Pons (tissue), 1 donor: Measurements from ENCODE around the gene SH3D21.

ENCODE experiments used
- DNase-seq: peaks from one replicate; pipeline ENCODE4 v3.0.0-alpha.2; 2016; ENCODE audit warnings: low spot score

The SH3D21 gene

GRCh38 chr1:36306210-36306901 lies at the start of gene SH3D21:
TSS of gene SH3D21 (plus strand) at chr1:36306368. CDS start at chr1:36306421, 53 bp downstream.
- no peak for DNase-seq

DNA sequence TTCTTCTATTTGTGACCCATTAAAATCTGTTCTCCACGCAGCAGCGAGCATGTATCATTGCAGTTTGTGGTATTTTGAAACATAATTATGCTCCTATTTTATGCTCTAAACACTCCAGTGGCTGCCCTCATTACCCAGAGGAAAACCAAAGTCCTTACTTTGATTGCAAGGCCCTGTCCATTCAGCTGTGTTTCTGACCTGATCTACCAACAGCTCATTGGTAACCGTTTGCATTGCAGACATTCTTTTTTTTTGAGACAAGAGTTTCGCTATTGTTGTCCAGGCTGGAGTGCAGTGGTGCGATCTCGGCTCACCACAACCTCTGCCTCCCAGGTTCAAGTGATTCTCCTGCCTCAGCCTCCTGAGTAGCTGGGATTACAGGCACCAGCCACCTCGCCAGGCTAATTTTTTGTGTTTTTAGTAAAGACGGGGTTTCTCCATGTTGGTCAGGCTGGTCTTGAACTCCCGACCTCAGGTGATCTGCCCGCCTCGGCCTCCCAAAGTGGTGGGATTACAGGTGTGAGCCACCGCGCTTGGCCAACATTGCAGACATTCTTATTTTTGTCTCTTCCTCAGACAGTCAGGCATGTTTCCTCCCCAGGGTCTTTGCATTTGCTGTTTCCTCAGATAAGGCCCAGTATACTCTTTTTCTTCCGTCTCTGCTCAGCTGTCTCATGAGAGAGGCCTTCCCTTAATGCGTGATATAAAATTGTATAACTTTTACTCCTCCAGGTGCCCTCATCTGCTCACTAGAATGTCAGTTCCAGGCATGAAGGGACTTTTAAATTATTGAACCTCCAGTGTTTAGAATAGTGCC lies 49.4 kb upstream of the SH3D21 start:
- DNase-seq: no peak

DNA sequence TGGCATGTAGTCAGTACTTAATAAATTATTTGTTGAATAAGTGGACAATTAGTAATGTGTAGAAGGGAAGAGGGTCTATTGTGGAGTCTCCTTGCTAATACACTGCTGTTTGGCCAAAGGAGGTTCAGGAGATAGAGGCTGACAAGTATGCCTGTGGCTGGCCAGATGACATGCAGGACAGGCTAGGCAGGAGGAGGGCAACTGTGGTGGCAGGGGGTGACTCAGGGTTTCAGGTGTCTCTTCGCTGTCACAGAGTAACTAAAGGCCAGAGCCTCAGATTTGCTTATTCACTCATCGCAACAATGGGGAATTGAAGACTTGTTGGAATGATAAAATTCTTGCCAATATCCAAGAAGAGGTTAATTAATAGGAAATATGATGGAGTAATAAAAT lies 48.8 kb upstream of the SH3D21 start:
- DNase-seq: no peak

GRCh38 chr1:36258960-36259344 lies 47.2 kb upstream of the SH3D21 start:
- no peak for DNase-seq

DNA sequence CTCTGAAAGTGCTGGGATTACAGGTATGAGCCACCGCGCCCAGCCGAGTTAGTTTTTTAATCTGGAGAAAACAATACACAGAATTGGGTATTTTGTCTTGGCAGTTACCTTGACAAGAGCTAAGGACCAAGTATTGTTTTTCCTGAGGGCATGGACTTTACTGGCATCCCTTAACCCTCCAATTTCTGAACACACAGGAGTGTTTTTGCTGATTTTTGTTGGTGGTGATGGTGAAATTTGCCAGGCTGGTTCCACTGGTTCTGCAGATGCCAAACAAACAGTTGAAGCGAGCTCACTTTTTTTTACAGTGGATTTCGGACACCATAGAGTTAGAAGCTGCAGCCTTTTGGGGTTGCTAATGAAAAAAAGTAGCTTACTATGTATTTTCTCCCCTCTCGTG lies 37.2 kb upstream of the SH3D21 start:
- DNase-seq: no peak

DNA sequence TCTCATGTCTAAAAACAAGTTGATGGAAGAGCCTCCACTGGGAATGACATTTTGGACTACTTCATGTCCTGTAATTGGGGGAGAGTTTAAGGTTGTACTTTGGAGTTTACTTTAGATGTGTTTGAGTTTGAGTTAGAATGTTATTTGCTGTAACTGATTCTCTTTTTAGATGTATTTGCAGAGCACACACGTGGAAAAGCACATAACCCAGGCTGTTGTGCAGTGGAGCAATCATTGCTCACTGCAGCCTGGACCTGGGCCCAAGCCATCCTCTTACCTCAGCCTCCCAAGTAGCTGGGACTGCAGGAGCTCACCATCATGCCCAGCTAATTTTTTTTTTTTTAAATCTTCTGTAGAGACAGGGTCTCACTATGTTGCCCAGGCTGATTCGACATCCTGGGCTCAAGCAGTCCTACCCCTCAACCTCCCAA lies 36.7 kb upstream of the SH3D21 start:
- no peak for DNase-seq

- DNase-seq: no peak
These were observed 33.1 kb upstream of the SH3D21 start for GRCh38 chr1:36273024-36273423.

DNA sequence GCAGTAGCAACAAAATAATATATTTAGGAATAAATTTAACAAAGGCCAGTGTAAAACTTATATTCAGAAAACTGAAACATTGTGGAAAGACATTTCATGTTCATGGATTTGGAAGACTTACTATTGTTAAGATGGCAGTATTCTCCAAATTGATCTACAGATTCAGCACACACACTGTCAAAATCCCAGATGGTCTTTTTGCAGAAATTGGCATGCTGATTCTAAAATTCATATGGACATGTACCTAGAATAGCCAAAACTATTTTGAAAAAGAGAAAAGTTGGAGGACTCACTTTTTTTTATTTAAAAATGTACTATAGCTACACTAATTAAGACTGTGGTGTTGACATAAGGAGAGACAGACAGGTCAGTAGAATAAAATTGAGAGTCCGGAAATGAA lies 32.0 kb upstream of the SH3D21 start:
- DNase-seq: no peak

DNA sequence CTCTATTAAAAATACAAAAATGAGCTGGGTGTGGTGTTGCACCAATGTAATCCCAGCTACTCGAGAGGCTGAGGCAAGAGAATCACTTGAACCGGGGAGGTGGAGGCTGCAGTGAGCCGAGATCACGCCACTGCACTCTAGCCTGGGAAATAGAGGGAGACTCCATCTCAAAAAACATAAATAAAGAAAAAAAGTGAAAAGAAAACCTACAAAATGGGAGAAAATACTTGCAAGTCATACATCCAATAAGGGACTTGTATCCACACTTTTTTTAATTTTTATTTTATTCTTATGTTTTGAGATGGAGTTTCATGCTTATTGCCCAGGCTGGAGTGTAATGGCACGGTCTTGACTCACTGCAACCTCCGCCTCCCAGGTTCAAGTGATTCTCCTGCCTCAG lies 29.5 kb upstream of the SH3D21 start:
- DNase-seq: no peak

DNA sequence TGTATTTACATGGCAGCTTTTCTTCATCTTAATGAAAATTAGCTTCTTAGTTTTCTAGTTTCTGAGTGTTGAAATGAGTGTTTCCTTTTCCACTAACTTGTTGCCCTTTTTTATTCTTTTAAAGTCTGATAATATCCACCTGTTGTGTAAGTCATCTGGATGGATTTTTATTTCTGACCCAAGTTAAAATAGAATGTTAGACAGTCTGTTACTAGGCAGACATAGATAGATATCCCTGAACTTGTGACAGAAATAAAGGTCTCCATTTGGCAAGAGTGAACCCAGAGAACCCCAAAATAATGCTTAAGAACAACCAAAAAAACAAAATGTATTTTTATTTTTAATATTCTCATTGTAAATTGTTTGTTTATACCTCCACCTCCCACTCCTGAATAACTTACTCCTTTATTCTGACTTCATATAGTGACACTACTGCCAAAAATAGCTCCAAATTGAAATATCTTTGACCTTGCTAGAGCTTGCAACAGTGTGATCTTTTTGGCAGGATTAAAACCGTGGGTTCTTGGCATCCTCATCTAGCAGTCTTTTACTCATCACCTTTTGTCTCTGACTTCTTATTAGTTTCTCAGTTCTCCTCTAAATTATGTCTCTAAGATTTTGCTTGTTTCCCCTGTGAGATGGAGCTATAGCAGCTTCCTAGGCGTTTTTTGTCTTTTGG lies 26.9 kb upstream of the SH3D21 start:
- no peak for DNase-seq

- no peak for DNase-seq
These were observed 26.3 kb upstream of the SH3D21 start for GRCh38 chr1:36279789-36280296.

- DNase-seq: no peak
These were observed 22.1 kb upstream of the SH3D21 start for GRCh38 chr1:36284061-36284460.

DNA sequence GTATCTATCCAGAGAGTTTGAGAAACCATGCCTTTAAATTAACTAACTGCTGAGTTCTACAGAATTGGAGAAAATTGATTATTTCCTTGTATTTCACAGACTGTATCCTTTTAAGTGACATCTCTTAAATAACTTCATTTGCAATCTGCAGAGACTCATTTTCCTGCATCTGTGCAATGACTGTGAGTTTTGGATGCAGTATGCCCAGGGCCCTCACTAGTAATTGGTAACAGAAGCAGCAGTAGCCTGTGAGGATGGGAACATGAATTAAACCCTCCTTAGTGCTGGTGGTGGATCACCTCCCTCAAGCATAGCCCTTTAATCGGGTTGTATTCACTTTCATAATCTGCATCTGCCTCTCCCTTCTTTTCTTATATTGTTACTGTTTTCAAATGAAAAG lies 21.7 kb upstream of the SH3D21 start:
- no peak for DNase-seq

GRCh38 chr1:36285443-36286101 lies 20.6 kb upstream of the SH3D21 start:
- DNase-seq: peak; percentile 93

GRCh38 chr1:36286802-36287201 lies 19.4 kb upstream of the SH3D21 start:
- DNase-seq: no peak

DNA sequence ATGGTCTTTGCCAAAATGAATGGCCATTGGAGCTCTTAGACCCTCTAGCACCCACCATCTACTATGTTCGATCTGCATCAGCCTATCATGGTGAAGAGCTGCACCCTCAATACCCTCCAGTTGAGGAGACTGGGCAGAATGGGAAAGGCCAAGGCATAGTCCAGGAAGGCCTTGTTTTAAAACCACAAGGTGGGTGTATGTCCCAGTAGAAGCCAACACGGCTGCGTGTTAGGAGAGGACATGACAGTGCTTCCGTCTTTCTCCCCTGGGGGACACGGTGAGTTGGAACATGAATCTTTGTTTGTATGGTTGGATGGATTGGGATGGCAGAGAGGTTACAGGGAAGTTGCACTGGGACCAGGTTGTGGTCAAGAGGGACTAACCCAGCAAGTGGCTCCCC lies 18.6 kb upstream of the SH3D21 start:
- DNase-seq: no peak

DNA sequence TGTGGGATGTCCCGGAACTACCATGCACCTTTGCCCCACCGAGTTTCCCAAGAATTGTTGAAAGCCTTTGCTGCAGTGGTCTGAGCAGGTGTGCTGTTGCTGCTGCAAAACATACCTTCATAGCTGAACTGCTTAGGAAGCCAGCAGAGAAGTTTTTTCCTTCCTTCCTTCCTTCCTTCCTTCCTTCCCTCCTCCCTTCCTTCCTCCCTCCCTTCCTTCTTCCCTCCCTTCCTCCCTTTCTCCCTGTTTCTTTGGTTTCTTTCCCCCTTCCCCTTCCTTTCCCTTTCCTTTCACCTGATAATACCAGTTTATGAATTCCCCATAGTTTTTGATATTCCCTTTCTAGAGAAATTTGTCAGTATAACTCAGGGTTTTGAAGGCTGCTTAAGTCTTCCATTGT lies 10.8 kb upstream of the SH3D21 start:
- no peak for DNase-seq

- no peak for DNase-seq
These were observed 9.1 kb upstream of the SH3D21 start for GRCh38 chr1:36297062-36297461.

- DNase-seq: no peak
These were observed 7.5 kb upstream of the SH3D21 start for GRCh38 chr1:36298640-36299039.

DNA sequence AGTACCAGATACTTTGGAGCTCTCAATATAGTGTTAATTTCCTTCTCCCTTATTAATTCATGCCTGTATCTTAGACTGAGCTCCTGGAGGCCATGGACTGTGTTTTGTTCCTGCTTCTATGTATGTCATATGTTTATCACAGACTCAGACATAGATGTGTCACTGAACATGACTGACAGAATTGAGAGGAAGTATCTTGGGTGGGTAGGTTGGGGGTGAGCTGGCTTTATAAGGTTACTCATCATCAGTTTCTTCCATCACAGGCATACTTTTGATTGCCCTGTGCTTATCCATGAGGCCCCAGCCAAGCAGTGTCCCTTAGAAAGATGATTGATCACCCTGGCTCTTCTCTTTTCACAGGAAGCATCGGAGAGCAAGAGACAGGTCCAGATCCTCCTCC lies 5.6 kb upstream of the SH3D21 start:
- no peak for DNase-seq

GRCh38 chr1:36301220-36301619 lies 4.9 kb upstream of the SH3D21 start:
- peak; percentile 54 for DNase-seq

DNA sequence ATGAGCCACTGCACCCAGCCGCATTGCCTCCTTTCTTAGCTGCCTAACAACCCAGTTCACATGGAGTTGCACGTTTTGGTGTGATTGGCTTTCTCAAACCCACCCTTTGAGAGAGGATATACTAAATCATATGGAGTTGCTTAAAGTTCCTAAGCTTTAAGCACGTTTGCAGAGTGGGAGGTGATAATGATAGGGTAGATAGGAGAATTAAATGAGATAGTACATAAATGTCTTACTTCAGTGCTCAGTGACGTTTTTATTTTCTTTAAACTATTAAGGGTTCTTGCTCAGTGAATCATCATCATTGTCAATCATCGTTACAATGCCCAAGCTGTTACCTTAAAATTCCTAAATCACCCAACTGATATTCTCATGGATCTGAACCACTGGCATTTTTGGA lies 2.9 kb upstream of the SH3D21 start:
- DNase-seq: no peak
